ENCODE data around the gene GDF7.

DNA sequence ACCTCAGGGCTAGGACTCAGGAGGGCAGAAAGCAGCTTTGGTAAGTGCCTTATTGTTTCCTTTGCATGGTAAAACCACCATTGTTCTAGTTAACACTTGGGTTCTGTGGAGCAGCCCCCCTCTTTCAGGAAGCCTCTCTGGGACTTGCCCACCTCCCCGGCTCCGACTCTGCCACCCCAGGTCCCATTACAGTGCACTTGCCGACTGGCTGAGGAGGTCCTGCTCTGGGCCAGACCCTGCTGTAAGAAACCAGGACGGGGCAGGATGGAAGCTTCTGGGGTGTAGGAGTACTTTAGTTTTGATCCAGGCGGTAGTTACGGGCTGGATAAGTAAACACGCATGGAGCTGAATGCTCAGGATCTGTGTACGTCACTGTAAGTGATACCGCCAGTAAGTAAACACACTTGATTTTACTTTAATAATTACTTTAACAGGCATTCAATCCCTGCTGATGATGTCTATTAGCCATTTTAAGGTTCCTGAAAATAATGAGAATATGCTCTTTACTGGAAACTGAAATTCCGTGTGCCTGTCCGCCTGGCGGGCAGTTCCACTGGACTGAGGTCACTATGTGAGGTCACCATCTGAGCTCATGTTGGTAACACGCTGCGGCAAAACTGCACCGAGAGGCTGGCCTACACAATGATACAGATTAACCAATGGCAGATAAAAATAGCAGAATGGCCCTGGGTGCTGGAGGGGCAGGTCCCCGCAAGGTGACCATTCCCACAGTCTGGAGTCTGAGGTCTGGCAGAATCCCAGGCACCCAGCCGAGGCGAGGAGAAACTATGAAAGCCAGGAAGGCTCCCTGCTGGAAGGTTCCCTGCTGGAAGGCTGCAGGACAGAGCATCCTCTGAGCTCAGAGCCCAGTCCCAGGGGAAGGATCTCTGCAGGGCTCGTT lies 41.2 kb upstream of the GDF7 start:
- no peak for TF ChIP-seq POLR2A (IDR thresholded peaks at IDR 0.05)
- TF ChIP-seq, protein P1, sequence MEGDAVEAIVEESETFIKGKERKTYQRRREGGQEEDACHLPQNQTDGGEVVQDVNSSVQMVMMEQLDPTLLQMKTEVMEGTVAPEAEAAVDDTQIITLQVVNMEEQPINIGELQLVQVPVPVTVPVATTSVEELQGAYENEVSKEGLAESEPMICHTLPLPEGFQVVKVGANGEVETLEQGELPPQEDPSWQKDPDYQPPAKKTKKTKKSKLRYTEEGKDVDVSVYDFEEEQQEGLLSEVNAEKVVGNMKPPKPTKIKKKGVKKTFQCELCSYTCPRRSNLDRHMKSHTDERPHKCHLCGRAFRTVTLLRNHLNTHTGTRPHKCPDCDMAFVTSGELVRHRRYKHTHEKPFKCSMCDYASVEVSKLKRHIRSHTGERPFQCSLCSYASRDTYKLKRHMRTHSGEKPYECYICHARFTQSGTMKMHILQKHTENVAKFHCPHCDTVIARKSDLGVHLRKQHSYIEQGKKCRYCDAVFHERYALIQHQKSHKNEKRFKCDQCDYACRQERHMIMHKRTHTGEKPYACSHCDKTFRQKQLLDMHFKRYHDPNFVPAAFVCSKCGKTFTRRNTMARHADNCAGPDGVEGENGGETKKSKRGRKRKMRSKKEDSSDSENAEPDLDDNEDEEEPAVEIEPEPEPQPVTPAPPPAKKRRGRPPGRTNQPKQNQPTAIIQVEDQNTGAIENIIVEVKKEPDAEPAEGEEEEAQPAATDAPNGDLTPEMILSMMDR (IDR thresholded peaks at IDR 0.05), result no peak

All from thyroid gland (tissue), 4 donors.